ENCODE results near the gene JMJD7.

Gene JMJD7

DNA sequence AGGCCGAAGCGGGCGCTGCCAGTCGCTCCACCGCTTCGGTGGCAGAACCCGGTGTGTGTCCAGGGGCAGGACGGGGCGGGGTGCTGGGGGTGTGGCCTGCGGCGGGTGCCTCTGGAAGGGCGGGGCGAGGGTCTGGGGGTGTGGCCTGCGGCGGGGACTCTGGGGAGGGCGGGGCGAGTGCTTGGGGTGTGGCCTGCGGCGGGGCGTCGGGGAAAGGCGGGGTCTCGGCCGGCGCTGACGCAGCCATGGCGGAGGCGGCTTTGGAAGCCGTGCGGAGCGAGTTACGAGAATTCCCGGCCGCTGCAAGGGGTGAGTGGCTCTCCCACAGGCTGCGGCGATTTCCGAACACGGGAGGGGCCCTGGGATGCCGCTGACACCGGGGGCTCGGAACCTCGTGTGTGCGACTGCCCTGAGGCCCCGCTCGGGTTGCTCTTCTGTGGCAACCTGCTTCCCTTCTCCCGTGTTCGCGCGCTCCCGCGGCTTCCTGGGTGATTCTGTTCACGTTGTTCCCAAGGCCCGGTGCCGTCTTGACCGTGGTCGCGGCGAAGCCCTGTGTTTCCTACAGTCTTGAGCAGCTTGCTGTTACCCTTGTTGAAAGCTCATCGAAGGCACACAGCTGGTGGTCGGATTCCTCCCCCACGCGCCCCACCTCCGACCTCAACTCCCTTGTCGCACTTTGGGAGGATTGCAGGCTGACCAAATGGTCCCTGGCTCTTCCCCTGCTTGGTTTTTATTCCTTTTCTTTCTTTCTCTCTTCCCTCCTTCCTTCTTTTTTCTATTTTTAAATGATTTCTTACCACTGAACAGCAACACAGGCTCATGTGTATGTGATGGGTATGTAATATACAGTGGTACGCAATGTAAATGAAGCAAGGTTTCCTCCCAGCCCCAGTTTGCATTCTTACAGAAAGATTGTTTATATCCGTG is at the start of gene JMJD7:
Gene JMJD7 (plus strand): TSS at position 213 of the 927 bp plus-strand sequence. CDS start 33 bp downstream, at position 246.
- DNase-seq, result peak; percentile 31 to 40

DNA sequence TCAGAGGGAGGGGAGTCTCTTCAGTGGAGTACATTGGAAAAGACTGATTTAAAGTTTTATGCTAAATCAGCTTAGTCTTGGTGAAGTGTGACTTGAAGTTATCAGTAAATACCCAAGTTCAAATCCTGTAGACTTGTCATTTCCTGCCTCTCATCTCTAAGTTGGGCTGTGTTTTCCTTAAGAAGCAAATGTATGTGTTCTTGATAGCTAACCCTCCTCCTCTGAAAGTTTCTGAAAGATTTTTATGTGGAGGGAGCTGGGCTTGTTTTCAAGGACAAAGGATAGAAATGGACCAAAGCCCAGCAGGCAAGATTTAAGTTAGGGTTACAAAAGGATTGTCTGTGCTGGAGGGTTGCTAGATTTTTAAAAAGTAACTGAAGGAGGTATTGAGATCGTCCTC is 49.4 kb upstream of the JMJD7 start:
- no peak for DNase-seq

DNA sequence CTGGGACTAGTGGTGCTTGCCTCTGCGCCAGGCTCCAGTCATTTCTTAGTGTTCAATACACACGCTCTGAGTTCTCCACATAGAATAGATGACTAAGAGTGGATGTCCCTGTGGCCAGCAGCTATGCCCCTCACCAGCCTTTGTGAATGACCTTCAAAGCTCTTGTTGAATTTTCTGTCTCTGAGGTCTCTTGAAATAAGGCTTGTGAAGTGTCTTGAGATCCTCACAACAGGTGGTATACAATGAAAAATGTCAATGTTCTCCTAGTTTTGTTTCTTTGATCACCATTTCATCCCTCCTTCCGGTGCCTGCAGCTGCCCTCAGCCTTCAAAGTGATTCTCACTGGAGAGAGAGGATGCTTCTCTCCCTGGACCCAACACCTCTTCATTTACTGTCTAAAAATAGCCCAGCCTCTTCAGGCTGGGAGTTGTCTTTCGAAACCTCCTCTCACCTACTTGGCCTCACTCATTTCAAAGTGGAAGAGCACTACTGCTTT is 48.2 kb upstream of the JMJD7 start:
- no peak for DNase-seq

DNA sequence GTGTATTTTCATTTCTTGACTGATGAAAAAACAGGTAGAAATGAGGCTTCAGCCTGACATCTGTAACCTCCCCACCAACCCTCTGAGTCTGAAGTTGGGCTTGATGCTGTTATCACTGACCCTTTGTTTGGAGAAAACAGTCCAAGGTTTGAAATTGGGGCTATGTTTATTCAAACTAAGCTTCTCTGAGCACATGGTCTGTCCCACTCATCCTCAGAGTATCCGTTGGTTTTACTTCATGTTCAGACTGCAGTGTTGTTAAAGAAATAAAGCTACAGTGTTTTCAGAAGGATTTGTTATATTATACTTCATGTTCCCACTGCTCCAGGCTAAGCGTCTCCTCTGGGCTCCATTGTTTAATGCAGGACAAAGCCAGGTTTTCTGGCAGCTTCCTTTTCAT is 47.6 kb upstream of the JMJD7 start:
- no peak for DNase-seq

DNA sequence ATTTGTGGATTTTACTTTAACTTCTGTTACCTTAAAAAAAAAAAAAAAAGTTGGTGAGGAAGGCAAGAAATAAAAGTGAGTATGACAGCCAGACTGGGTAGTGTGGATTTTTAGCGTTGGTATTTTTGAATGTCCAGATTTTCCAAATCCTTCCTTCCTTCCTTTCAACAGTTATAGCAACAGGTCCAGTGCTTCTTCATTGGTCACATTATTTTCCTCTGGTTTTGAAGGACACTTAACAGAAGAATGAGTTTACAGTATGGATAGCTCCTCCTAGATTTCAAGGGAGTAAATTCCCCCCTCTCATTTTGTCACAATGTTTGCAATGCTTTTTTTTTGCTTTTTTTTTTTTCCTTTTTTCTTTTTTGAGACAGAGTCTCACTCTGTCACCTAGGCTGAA is 47.2 kb upstream of the JMJD7 start:
- DNase-seq, result no peak

DNA sequence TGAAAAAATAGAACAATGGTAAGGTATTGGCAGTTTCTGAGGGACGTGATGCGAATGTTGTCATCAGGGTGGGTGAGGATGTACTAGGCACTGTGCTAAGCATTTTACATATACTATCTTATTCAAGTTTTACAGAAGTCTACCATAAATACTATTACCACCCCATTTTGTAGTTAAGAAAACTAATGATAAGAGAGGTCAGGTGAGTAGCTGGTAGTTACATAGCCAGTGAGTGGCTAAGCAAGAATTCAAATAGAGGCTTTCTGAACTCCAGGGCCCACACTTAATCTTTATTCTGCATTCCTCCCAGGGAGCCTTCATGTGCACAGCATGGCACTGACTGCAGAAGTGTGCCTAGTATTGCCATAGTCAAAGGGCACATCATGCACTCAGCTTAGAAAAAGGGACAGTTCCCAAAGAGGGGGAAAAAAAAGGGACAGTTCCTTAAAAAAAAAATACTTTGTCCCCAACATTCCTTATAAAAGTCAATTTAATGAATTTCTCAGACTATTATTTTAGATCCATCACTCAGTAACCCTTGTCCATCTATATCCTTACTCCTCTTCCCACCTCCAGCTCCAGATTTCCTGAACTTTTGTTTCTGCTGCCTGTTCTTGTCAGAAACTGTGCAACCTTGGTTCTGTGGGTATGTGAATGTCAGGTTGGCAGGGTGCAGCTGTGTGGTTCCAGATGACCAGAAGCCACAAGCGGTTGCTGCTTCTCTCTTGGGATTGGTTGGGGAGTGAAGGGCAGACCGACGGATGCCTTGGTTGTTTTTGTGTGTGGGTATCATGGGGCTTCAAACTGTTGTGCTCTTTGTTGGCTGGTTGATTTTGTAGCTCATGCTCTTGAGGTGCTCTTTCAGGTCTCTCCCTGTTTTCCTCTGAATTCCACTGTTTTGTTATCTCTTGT is 45.3 kb upstream of the JMJD7 start:
- no peak for DNase-seq

DNA sequence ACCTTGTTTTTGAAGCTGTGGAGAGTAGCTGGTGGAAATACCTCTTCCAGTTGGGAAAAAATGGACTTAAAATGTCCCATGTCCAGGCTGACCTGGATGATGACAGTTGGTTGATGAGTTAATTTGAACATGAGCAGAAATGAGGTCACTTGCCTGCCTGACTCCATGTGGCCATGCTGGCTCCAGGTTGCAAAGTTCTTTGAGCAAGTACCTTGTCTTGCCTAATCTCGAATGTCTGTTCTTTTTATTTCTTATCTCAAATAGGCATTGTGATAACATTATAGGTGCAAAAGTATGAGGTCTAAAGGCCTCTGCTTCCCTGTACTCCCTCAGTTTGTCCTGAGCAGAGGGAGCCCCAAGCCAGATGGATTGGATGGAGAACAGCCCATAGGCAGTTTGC is 44.6 kb upstream of the JMJD7 start:
- DNase-seq, result no peak

DNA sequence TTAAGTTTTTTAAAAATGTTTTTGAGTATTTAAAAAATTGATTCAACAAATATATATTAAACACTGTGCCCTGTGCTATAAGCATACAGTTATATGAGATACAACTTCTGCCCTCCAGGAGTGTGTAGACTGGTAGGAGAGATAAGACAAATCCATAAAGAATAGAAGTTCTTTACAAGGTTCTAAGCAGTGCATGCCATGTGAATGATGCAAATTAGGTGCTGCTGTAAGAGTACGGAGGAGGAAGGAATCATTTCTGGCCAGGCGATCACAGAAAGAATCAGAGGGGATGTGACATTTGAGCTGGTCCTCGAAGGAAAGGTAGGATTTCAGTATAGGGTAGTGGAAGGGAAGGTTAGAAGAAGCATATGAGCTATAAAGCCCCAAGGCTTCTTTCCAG is 39.6 kb upstream of the JMJD7 start:
- DNase-seq, result no peak

DNA sequence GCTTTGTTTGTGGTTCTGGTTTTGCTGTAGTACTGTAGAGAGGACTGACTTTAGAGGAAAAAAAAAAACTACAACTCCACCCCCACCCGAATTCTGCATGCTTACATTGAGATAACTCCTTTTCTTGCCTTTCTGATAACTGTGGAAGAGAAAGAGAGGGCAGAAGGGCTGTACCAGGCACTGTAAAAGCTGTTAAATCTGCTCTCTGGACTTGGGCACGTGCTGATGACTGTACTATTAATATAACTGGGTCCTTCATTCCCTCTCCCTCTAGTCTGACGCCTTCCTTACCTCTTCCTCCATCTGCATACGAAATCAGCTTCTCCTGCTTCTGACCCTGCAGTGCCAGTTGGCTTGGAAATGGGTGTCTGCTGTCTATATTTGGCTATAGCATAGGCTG is 38.7 kb upstream of the JMJD7 start:
- DNase-seq, result no peak

DNA sequence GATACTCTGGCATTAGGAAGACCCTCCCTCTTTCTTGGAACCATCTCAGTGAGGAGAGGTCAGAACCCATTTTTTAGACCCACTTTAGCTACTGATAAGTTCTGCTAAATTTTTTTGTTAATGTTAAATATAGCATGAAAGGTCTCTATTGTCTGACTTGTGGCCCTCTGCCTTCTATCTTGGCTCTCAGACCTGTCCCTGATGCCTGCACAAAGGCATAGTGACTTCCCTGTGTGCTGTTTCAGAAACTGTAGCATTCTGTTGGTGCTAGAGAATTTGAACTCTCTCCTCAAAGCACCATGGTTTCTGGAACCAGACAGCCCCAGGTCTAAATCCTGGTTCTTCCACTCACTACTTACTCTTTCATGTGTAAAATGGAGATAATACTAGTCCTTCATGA is 38.2 kb upstream of the JMJD7 start:
- DNase-seq, result no peak

DNA sequence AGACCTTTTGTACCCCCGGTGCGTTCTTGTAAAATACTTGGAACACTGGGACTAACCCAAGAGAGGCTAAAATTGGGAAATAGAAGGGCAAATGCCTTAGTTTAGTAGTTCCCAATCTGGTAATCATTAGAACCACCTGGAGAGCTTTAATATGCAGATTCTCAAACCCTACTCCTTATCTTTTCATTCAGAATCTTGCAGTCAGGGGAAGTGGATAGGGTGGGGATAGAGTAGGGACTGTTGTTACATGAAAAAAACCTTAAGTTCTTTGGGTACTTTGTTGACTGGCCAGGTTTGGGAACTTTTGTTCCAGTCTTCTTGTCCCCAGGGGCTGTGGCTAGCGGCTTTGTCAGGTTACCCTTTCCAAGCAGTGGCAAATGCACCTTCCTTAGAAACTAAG is 37.7 kb upstream of the JMJD7 start:
- DNase-seq, result no peak

DNA sequence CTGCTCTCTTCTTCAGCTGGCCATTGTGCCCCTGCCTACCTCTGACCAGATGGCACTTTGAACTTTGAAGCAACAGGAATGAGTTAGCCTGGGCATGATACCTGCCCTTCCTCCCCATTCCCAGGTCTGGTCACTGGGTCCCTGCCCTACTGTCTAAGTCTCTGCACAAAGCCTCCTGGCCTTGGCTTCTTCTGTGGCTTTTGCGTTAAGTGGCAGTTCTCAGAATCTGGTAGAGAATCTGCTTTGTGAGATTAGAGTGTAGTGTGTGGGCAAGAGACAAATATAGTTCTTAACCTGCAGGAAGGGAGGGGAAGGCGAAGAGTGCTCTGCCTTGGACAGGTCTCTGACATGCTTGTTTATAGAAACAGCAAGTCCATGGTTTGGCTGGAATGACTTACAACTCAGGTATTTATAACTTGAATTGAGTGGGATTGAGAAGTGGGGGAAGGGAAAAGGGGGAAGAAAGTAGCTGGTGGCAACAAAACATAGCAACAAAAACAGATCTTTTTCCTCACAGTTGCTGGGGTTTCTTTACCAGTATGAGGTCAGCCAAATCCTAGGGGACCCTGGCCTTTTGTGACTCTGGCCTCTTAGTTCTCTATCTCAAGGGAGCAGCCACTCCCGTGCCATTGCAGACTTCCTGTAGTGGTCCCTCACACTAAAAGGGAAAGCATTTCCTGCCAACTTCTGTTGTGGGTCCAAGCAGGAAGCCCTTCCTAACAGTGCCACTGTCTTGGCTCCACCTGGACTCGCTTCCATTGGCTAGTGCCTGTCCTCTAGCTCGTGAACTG is 36.9 kb upstream of the JMJD7 start:
- no peak for DNase-seq

DNA sequence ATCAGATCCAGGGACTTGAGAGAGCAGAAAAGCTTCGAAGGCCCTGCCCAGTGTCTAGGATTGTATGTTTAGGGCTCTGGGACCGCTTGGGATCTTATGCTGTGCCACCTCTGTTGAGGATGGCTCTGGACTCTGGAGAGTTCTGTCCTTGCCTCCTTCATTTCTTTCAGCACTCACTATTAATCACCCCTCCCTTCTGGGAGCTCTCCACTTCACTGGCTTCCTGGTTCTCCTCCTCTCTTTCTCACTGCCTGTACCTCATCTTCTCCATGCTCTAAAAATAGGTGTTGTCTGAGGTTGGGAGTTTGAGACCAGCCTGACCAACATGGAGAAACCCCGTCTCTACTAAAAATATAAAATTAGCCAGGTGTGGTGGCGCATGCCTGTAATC is 36.4 kb upstream of the JMJD7 start:
- no peak for DNase-seq

DNA sequence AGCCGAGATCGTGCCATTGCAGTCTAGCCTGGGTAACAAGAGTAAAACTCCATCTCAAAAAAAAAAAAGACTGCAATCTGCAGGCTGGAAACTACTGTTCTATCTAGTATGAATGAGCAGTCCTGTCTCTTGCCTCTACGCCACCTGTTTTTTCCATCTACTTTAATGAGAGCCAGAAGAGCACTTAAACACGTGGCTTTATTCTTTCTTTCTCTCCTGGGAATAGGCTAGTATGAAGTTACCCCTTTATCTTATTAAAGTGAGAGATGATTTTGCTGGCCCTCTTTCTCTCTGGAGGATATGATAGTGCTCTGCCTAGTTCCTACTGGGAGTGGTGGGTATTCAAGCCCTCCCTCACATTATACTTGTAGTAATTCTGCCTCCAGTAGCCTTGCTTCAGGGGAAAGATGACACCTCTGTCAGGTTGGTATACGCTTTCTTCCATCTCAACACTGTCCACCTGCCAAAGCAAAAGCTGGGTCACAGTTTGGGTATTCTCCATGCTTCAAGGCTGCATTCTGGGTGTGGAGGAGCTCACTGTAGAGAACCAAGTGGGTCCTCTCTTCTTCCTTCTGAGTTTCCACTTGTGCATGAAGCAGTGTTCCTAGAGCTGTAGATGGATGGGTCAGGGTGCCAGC is 35.8 kb upstream of the JMJD7 start:
- DNase-seq, result no peak

DNA sequence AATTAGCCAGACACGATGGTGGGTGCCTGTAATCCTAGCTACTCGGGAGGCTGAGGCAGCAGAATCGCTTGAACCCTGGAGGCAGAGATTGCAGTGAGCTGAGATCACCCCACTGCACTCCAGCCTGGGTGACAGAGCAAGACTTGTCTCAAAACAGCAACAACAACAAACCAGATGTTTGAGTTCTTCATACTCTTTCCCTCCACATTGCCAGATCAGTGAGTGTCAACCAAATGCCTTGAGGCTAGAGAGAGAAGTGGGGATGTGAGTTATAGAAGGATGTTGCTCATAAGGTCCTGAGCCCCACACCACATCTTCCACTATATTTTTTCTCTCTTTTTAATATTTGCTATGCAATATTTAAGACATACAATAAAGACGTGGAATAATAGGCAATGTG is 33.8 kb upstream of the JMJD7 start:
- no peak for DNase-seq

DNA sequence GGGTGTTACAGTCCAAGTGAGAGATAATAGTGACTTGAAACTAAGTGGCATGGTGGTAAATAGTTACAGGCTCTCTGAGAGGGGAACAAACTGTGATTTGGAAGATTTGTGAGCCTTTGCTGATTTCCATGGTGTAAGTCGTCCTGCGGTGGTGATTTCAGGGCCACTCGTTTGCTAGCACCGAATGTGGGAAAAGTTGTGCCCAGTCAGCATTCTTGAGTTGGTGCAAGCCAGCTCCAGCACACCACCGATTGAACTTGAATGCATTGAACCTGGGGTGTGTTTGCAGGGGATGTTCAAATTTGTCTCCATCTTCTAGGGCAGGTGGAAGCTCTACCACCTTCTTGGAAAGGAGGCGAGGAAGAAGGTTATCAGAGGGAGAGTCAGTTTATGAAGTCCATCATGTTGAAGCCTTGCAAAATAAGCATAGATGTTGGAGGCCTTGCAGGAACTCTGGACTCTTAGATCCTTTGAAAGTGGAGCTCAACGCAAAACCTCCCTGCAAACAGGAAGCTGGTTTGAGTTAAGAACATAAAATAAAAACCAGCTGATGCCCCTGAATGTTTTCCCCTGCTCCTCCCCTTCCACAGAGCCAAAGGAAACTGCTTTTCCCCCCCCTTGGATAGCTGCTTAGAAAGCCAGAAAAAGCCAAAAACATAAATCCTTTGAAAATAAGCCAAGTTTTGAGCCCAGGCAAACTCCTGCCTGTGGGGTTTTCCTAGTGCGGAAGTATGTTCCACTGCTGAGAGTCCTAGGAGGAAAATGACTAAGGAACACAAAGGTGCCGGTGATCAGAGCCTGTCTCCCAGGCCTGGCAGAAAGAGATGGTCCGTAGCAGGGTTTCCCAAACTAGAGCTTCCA is 31.7 kb upstream of the JMJD7 start:
- no peak for DNase-seq

DNA sequence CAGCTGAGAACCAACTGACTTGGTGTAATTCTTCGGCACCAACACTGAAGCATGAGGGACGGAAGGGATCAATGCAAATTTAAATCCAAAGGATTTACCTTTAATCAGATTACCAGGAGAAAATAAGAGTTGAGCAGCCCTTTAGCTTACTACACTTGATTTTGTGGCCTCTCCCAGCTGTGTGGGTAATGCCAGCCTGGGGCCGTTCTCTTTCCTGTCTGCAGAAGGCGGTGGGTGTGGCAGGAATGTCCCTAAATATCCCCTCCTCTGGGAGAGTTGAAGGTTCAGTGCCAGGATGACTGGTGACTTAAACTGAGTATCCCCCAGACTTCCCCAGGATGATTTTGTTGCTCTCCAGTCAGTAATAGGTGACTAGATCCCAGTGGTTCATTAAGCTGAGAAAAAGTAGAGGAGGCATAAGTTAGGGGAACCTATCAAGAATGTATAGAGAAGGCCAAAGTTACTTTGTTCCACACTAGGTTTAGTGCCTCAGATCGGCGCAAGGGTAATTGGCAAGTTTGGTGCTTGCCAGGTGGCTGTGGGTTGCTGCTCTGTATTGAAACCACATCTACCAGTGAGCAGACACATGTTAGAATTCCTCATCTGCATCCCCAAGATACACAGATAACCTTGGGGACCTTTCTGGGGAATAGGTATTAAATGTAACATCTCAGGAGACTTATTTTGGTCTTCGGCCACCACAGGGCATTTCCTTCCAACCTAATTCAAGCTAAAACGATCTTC is 30.5 kb upstream of the JMJD7 start:
- DNase-seq, result no peak

DNA sequence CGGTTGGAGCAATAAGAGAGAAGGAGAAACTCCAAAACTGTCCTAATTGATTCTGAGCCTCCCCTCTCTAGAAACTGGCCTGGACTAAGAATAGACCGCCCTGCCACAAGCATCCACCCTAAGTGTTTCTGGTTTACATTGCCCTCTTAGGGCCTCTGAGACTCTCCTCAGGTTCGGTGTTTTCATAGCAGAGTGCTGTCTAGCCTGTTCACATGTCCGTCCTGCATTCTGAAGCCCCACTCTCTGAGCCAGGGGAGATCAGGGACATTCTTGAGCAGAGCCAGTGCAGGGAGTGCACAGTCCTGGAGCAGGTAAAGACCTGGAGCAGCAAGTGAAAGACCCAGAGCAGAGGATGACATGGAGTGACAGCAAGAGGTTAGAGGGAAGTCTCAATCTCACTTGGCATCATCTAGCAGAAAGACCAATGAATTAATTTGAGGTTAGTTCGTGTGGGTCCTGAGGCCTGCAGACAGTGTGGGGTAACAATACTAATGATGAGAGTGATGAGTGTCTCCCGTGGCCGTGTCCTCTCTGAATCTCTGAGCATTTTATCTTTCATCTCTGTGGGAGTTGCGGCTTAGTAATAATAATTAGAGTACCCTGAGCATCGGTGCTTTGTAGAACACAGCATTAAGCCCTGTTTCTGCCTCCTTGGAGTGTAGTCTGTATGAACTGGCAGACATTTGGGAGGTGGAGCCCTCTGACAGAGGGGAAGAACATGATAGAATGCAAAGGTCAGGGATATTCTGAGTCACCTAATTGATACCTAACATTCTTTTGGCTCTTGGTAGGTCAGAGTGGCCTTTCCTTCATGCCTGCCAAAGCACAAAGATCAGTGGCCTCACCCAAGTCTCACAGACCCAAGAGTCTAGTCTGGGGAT is 29.0 kb upstream of the JMJD7 start:
- DNase-seq, result no peak

DNA sequence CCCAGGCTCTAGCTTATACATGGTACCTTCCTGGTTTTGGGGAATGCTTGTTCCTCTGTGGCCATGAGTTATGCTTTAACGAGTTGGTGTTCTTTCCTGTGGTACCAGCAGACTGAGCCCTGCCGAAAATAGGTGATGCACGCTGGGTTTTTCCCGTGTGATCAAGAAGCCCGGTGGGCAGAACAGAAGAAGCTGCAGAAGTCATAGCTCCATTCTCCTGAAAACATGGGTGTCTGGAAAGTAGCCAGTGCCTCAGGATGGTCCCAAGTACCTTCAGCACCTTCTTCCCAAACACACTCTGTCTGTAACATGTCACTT is 28.4 kb upstream of the JMJD7 start:
- no peak for DNase-seq

DNA sequence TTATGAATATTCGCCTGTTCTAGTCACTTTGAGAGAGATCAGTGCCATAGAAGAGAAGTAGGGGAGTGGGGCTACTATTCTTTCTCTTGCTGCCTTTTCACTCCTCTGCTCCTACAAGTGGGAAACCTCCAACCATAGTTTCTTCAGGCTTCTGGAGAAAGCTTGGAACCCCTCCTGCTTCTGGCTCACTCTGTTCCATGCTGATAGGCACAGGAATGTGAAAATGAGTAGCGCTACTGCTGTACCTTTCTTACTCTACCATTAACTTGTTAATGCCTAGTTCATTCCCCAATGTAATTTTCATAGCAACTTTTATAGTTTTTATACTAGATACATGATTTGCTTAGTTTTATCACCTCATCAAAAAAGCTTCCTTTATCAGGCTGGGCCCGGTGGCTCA is 26.7 kb upstream of the JMJD7 start:
- DNase-seq, result no peak
